Esophagus muscularis mucosa (tissue), 4 donors: Measurements from ENCODE around the gene KLHL6.

Experiments used
- CTCF ChIP-seq, 3 experiments: fragments of 200-600 bp in 2 of 3; fragments of 450-650 bp in 1 of 3; sonication (generic) in 2 of 3; IDR thresholded peaks; one replicate each; pipeline ENCODE4 v1.5.1; 2017 to 2019; ENCODE audit warnings: antibody characterized with exemption in 3 of 3, mild to moderate bottlenecking in 2 of 3, moderate library complexity in 1 of 3
- EP300 ChIP-seq: sonication (generic); formaldehyde crosslinking; IDR thresholded peaks from one replicate; pipeline ENCODE4 v1.6.1; 2017; ENCODE audit warnings: antibody characterized with exemption
- POLR2A ChIP-seq: fragments of 450-650 bp; IDR thresholded peaks from one replicate; pipeline ENCODE4 v1.6.1; 2017; ENCODE audit warnings: antibody characterized with exemption, moderate library complexity, mild to moderate bottlenecking, low read depth
- POLR2AphosphoS5 ChIP-seq, 2 donors: sonication (generic); formaldehyde crosslinking; IDR thresholded peaks; one replicate each; pipeline ENCODE4 v1.6.1; 2017; ENCODE audit warnings: antibody characterized with exemption in 2 of 2

- TF ChIP-seq POLR2A (no peak), CTCF (IDR thresholded peaks at IDR 0.05) (no peak), EP300 (no peak), POLR2AphosphoS5 (IDR thresholded peaks at IDR 0.05) (no peak)
These were observed 105.7 kb downstream of the KLHL6 start for GRCh38 chr3:183449791-183450190.
